Activated naive CD4-positive, alpha-beta T cell treated with anti-CD3 and anti-CD28 coated beads, Interleukin-2, amount 50 U/mL, for 24 hours (primary cell): ENCODE measurements around the gene FGF12.

Experiments
- H3K27ac Mint-ChIP-seq: one replicate; pipeline ENCODE4 v1.8.0; 2021; ENCODE audit warnings: mild to moderate bottlenecking, mixed read lengths
- H3K27me3 Mint-ChIP-seq: one replicate; pipeline ENCODE4 v1.8.0; 2021; ENCODE audit warnings: mixed read lengths
- H3K36me3 Mint-ChIP-seq: one replicate; pipeline ENCODE4 v1.8.0; 2021; ENCODE audit warnings: mixed read lengths
- H3K4me1 Mint-ChIP-seq: one replicate; pipeline ENCODE4 v1.8.0; 2021; ENCODE audit warnings: mixed read lengths
- H3K4me3 Mint-ChIP-seq: one replicate; pipeline ENCODE4 v1.8.0; 2021; ENCODE audit warnings: mild to moderate bottlenecking, mixed read lengths
- H3K9me3 Mint-ChIP-seq: one replicate; pipeline ENCODE4 v1.8.0; 2021; ENCODE audit warnings: mixed read lengths

The FGF12 gene

DNA sequence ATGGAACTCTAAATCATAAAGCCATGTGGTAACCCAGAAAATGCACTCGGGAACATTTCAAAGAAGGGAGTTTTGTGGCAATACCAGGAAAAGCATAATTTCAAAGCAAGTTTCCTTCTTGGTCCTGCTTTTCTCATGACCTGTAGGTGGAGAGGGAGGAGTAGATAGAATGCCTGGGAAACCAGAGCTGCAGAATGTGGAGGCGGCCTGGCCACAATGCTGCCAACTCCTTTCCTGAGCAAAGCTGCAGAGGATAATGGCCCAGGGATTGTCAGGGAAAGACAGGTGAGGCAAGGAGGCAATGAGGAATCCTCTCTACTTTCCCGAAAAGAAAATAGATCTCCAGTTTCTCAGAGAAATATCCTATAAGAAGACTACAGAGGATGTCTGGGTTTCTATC lies 330.3 kb downstream of the FGF12 start:
- H3K27me3 Mint-ChIP-seq: no peaks in the 10 kb centered on the region
- no peak overlapping the region for H3K4me3 Mint-ChIP-seq
- no peak overlapping the region for H3K27ac Mint-ChIP-seq
- no peaks in the 10 kb centered on the region for H3K36me3 Mint-ChIP-seq
- H3K4me1 Mint-ChIP-seq: no peaks in the 10 kb centered on the region
- H3K9me3 Mint-ChIP-seq: no peaks in the 10 kb centered on the region

DNA sequence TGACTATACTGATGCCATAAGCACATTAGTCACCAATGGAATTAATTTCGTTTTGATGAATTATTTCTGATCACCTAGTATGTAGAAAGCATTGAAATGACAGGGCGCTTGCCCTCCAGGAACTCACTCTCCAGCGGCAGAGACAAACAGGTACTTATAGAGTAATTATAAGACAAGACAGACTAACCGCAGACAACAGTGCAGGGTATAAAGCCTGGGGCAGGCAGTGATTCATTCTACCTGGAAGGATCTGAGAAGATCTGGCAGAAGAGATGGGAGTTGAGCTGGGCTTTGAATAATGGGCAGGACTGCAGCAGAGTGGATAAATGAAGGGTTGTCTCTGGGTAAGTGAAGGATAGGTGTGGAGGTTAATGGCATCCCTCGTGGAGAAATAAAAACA lies 331.8 kb downstream of the FGF12 start:
- Mint-ChIP-seq H3K27ac (no peak overlapping the region), H3K36me3 (no peaks in the 10 kb centered on the region), H3K27me3 (no peaks in the 10 kb centered on the region), H3K4me3 (no peak overlapping the region), H3K9me3 (no peaks in the 10 kb centered on the region), H3K4me1 (no peaks in the 10 kb centered on the region)

DNA sequence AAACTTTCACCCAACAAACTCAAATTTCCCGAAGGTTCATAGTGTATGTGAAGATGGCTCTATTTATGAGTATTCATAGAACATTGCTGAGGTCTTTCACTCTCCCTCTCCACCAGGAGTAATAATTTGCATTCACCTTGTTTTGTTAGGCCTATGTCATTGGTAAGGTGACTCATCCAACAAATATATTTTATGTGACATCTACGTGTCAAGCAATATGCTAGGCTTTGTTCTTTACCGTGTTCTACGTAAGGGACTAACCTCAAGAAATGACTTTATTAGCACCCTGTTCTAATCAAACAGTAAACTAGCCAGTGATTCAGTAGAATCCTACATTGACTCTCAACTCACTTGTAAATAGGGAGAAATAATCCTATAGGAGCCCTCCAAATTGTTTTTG lies 334.4 kb downstream of the FGF12 start:
- H3K27ac Mint-ChIP-seq: no peak overlapping the region
- no peaks in the 10 kb centered on the region for H3K4me1 Mint-ChIP-seq
- H3K36me3 Mint-ChIP-seq: no peaks in the 10 kb centered on the region
- no peaks in the 10 kb centered on the region for H3K9me3 Mint-ChIP-seq
- H3K4me3 Mint-ChIP-seq: no peak overlapping the region
- H3K27me3 Mint-ChIP-seq: no peaks in the 10 kb centered on the region

DNA sequence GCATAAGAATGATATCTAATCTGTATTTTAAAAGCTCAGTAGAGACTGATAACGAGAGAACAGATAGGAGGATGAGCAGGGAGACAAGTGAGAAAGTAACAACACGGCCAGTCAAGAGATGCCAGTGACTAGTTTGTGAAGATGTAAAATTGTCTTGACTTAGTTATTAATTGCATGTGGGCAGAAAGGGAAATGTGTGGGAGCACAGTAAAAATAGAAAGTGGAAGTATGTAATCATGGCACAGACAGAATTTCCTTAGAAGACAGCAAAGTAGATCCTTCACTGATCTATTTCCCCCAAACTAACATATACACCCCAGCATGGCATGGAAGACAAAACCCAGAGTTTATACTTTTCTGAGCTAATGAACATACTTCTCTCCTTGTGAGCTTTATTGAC lies 344.5 kb downstream of the FGF12 start:
- Mint-ChIP-seq H3K4me3 (no peak overlapping the region), H3K4me1 (no peaks in the 10 kb centered on the region), H3K36me3 (no peaks in the 10 kb centered on the region), H3K27me3 (peaks cover 4% of the 10 kb centered on the region), H3K27ac (no peak overlapping the region), H3K9me3 (peaks cover 6% of the 10 kb centered on the region)

- no peaks in the 10 kb centered on the region for H3K36me3 Mint-ChIP-seq
- H3K9me3 Mint-ChIP-seq: no peaks in the 10 kb centered on the region
- no peak overlapping the region for H3K27ac Mint-ChIP-seq
- no peak overlapping the region for H3K4me3 Mint-ChIP-seq
- no peaks in the 10 kb centered on the region for H3K27me3 Mint-ChIP-seq
- H3K4me1 Mint-ChIP-seq: no peaks in the 10 kb centered on the region
Measured at GRCh38 chr3:192373586-192373985, 353.8 kb downstream of the FGF12 start.

DNA sequence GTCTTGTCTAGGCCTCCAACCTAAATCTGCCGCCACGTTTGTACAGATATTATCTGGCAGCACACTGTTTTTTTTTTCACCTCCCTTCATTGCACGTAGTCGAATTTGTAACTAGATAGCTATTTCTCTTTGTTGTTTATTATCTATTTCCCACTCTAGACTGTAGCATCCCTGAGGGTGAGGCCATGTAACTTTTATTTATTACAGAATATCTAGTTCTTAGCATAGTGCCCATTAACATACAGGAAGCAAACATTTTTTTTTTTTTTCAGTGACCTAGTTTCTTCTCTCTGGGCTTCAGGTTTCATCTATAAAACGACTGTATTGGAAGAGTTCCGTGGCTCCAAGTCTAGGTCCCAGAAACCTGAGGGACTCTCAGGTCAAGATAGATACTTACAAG lies 354.3 kb downstream of the FGF12 start:
- Mint-ChIP-seq H3K27ac (no peak overlapping the region), H3K9me3 (no peaks in the 10 kb centered on the region), H3K27me3 (no peaks in the 10 kb centered on the region), H3K36me3 (no peaks in the 10 kb centered on the region), H3K4me3 (no peak overlapping the region), H3K4me1 (no peaks in the 10 kb centered on the region)

GRCh38 chr3:192372616-192373015 lies 354.7 kb downstream of the FGF12 start:
- no peak overlapping the region for H3K27ac Mint-ChIP-seq
- no peaks in the 10 kb centered on the region for H3K9me3 Mint-ChIP-seq
- no peak overlapping the region for H3K4me3 Mint-ChIP-seq
- no peaks in the 10 kb centered on the region for H3K4me1 Mint-ChIP-seq
- no peaks in the 10 kb centered on the region for H3K27me3 Mint-ChIP-seq
- H3K36me3 Mint-ChIP-seq: no peaks in the 10 kb centered on the region

GRCh38 chr3:192371870-192372400 lies 355.4 kb downstream of the FGF12 start:
- Mint-ChIP-seq H3K4me3 (no peak overlapping the region), H3K4me1 (no peaks in the 10 kb centered on the region), H3K27ac (no peak overlapping the region), H3K9me3 (no peaks in the 10 kb centered on the region), H3K27me3 (no peaks in the 10 kb centered on the region), H3K36me3 (no peaks in the 10 kb centered on the region)

- Mint-ChIP-seq H3K4me1 (no peaks in the 10 kb centered on the region), H3K36me3 (no peaks in the 10 kb centered on the region), H3K27me3 (no peaks in the 10 kb centered on the region), H3K27ac (no peak overlapping the region), H3K9me3 (no peaks in the 10 kb centered on the region), H3K4me3 (no peak overlapping the region)
Measured at GRCh38 chr3:192367616-192368015, 359.7 kb downstream of the FGF12 start.

DNA sequence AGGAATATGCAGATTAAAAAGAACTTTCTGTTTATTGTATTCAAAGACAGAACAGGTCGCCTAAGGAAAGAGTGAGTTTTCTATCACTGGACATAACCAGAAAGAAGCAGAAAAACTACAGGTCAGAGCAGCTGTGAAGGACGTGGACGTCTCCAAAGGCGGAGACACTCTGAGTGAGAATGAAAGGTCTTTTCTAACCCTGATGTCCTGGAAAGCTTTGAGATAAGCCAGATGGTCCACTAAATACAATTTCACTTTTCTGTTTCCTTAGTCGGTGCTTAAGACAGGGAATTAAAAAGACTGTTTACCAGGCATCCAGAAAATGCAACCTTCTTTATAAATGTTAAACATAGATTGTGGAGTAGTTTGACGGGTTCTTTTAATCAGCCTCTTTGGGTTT lies 360.4 kb downstream of the FGF12 start:
- no peaks in the 10 kb centered on the region for H3K36me3 Mint-ChIP-seq
- no peaks in the 10 kb centered on the region for H3K27me3 Mint-ChIP-seq

GRCh38 chr3:192365571-192365970 lies 361.8 kb downstream of the FGF12 start:
- H3K9me3 Mint-ChIP-seq: no peaks in the 10 kb centered on the region
- no peaks in the 10 kb centered on the region for H3K36me3 Mint-ChIP-seq
- H3K4me1 Mint-ChIP-seq: no peaks in the 10 kb centered on the region
- H3K27ac Mint-ChIP-seq: no peak overlapping the region
- no peak overlapping the region for H3K4me3 Mint-ChIP-seq
- H3K27me3 Mint-ChIP-seq: no peaks in the 10 kb centered on the region

More for the DNA sequence above, 360.4 kb downstream of the FGF12 start:
- Mint-ChIP-seq H3K27ac (no peak overlapping the region), H3K9me3 (no peaks in the 10 kb centered on the region), H3K4me1 (no peaks in the 10 kb centered on the region), H3K4me3 (no peak overlapping the region)

DNA sequence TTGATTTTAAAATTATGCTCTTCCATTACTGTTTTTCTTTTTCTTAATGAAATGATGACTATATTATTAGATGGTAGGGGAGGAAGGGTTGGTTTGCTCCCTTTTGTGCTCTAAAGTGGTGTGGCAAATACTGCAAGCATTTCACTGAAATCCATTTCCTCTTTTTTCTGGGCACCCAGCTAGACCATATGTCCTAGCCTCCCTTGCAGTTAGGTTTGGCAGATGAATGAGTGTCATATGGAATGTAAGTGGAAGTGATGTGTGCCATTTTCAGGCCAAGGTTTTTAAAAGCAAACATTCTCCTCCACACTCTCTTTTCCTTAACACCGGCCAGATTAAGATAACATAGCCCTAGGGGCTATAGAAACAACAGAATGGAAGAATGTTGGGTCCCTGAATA lies 363.0 kb downstream of the FGF12 start:
- no peaks in the 10 kb centered on the region for H3K9me3 Mint-ChIP-seq
- H3K4me3 Mint-ChIP-seq: no peak overlapping the region
- H3K36me3 Mint-ChIP-seq: no peaks in the 10 kb centered on the region
- no peaks in the 10 kb centered on the region for H3K4me1 Mint-ChIP-seq
- no peak overlapping the region for H3K27ac Mint-ChIP-seq
- no peaks in the 10 kb centered on the region for H3K27me3 Mint-ChIP-seq

GRCh38 chr3:192354687-192355086 lies 372.7 kb downstream of the FGF12 start:
- no peaks in the 10 kb centered on the region for H3K36me3 Mint-ChIP-seq
- no peaks in the 10 kb centered on the region for H3K4me1 Mint-ChIP-seq
- no peaks in the 10 kb centered on the region for H3K27me3 Mint-ChIP-seq
- H3K4me3 Mint-ChIP-seq: no peak overlapping the region
- H3K9me3 Mint-ChIP-seq: no peaks in the 10 kb centered on the region
- H3K27ac Mint-ChIP-seq: no peak overlapping the region

DNA sequence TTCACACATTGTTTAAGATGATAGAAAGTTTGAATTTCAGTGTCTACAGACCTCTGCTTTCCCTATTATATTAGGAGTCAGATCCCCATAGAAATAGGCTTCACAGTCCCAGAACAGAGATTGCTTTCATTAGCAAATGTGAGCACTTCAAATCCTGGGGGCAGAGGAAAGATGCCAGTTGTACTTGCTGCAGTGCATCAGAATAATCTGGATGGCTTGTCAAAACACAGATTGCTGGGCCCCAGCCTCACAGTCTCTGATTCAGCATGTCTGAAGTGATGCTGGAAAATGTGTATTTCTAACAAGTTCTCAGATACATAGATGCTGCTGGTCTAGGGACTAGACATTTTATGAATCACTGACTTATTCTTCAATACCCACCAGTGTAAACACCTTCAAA lies 375.2 kb downstream of the FGF12 start:
- H3K27me3 Mint-ChIP-seq: no peaks in the 10 kb centered on the region
- no peaks in the 10 kb centered on the region for H3K9me3 Mint-ChIP-seq
- no peaks in the 10 kb centered on the region for H3K4me1 Mint-ChIP-seq
- H3K4me3 Mint-ChIP-seq: no peak overlapping the region
- no peak overlapping the region for H3K27ac Mint-ChIP-seq
- no peaks in the 10 kb centered on the region for H3K36me3 Mint-ChIP-seq

DNA sequence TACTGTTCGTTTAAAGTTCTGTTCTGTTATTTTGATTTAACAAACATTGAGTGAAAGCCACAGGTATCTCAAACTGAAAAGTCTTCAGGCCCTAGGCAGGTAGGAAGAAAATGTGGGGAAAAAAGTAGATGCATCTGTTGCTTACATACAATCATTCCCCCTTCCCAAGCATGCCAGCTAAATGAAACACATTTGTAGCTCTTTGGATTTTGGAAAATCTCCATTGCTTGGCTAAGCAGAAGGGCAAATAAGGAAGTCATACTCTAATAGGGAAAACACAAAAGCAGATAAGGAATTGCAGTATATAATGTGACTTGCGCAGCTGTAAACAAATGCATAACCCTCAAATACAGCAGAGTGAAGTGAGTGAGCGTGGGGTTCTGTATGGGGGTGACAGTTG lies 375.9 kb downstream of the FGF12 start:
- H3K27ac Mint-ChIP-seq: no peak overlapping the region
- no peaks in the 10 kb centered on the region for H3K9me3 Mint-ChIP-seq
- no peaks in the 10 kb centered on the region for H3K4me1 Mint-ChIP-seq
- H3K27me3 Mint-ChIP-seq: no peaks in the 10 kb centered on the region
- no peak overlapping the region for H3K4me3 Mint-ChIP-seq
- H3K36me3 Mint-ChIP-seq: no peaks in the 10 kb centered on the region

- Mint-ChIP-seq H3K27ac (no peak overlapping the region), H3K4me3 (no peak overlapping the region)
Measured at GRCh38 chr3:192340031-192340430, 387.3 kb downstream of the FGF12 start.

DNA sequence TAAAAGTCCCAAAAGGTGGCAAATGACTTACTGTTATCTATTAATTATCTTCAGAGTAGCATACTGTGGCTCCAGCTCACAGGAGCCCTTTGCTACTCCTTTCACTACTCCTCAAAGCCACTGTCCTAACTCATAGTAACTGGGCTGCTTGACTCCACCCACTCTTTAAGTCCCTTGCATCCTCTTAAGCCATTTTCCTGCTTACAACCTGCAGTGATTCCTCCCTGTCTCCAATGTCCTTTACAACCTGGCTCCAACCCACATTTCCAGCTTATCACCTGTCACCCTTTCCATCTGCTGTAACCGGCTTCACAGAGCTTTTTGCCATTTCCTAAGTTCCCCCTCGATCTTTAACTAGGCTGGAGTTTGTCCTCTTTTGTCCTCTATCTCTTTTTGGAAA lies 388.1 kb downstream of the FGF12 start:
- no peaks in the 10 kb centered on the region for H3K27me3 Mint-ChIP-seq
- H3K9me3 Mint-ChIP-seq: no peaks in the 10 kb centered on the region
- H3K4me3 Mint-ChIP-seq: no peak overlapping the region
- H3K4me1 Mint-ChIP-seq: no peaks in the 10 kb centered on the region
- no peaks in the 10 kb centered on the region for H3K36me3 Mint-ChIP-seq
- H3K27ac Mint-ChIP-seq: no peak overlapping the region

More at GRCh38 chr3:192340031-192340430, 387.3 kb downstream of the FGF12 start:
- H3K9me3 Mint-ChIP-seq: no peaks in the 10 kb centered on the region
- H3K4me1 Mint-ChIP-seq: no peaks in the 10 kb centered on the region
- H3K36me3 Mint-ChIP-seq: no peaks in the 10 kb centered on the region
- no peaks in the 10 kb centered on the region for H3K27me3 Mint-ChIP-seq
